ENCODE data around the gene PFDN2. TPM values are rescaled to one million over a fixed set of nuclear protein-coding genes. Genes with fewer than 3 reads are reported as not detected.

The PFDN2 gene
- total and polyA plus RNA-seq, 2 donors (not counting 3 experiments of a cell fraction or from before 2014, with no cell fraction given), result 104 to 157 TPM

DNA sequence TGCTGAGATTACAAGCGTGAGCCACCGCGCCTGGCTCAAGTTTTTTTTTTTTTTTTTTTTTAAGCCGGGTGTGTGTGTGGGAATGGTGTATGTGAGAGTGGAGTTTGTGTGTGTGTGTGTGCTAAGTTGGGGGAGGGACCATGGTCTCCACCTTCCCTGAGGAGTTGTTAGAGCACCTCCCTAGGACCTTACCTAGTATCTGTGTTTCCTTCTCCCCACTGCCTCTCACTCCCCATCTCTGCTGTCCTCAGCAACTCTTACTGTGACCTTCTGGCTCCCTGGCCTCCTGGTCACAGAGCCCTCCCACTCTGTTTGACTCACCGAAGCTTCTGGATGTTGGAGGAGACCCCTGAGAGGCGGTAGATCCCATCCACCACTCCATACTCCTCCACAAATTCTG lies 58.5 kb downstream of the PFDN2 start:
- Histone ChIP-seq H2AFZ (ENCODE audit: low read depth, low read length) (no peak overlapping the region), H4K20me1 (replicated peaks; ENCODE audit: control insufficient read depth, extremely low read depth, insufficient read depth, low read length) (no peaks in the 10 kb centered on the region), H3K9me3 (replicated peaks; ENCODE audit: control insufficient read depth, insufficient read depth, low read length) (no peaks in the 10 kb centered on the region), H3K4me1 (ENCODE audit: control insufficient read depth, extremely low read depth, insufficient read depth, low read length) (no peaks in the 10 kb centered on the region), H3K9me1 (replicated peaks; ENCODE audit: control insufficient read depth, extremely low read depth, insufficient read depth, low read length) (no peaks in the 10 kb centered on the region), H3K4me2 (ENCODE audit: insufficient read depth, low read length) (no peak overlapping the region), H3K27me3 (ENCODE audit: control insufficient read depth in 2 of 2, insufficient read depth in 2 of 2, low read length in 2 of 2) (peaks cover under 1% of the 10 kb centered on the region in 2 experiments), H3K4me3 (replicated peaks in 1 of 3; ENCODE audit: insufficient read depth in 1 of 3, low read depth in 1 of 3, low read length in 3 of 3) (no peak overlapping the region), H3K9ac (replicated peaks; ENCODE audit: extremely low read depth, insufficient read depth, low read length) (no peak overlapping the region), H3K27ac (ENCODE audit: insufficient read depth, low read depth, low read length) (no peak overlapping the region), H3K79me2 (ENCODE audit: control insufficient read depth, insufficient read depth, low read length) (no peaks in the 10 kb centered on the region), H3K36me3 (ENCODE audit: control insufficient read depth in 2 of 2, extremely low read depth in 1 of 2, insufficient read depth in 2 of 2, low read length in 2 of 2) (no peaks in the 10 kb centered on the region)
- intact Hi-C loops (cut with micrococcal nuclease), result loop anchor here (10.0 kb wide), 1 partner anchor 734 kb away; no protein-coding TSS in a partner anchor
- BruUV-seq (replicated peaks), result no TSS peak
- TF ChIP-seq CTCF (IDR thresholded peaks at IDR 0.05; ENCODE audit: extremely low read depth in 1 of 2, insufficient read depth in 1 of 2, low read depth in 1 of 2, low read length in 2 of 2), result no peak
- TF ChIP-seq EZH2 (IDR thresholded peaks at IDR 0.05; ENCODE audit: borderline replicate concordance, low read depth, low read length, severe bottlenecking), result no peak
- TF ChIP-seq GATA2 (IDR thresholded peaks at IDR 0.05; ENCODE audit: insufficient read depth, insufficient read length, low read depth, low read length), result no peak
- TF ChIP-seq, protein P1, sequence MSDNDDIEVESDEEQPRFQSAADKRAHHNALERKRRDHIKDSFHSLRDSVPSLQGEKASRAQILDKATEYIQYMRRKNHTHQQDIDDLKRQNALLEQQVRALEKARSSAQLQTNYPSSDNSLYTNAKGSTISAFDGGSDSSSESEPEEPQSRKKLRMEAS (IDR thresholded peaks at IDR 0.05; ENCODE audit: insufficient read depth, insufficient read length), result no peak
- TF ChIP-seq JUN (IDR thresholded peaks at IDR 0.05; ENCODE audit: borderline replicate concordance, insufficient read depth, insufficient read length, low read depth), result no peak
- TF ChIP-seq POLR2AphosphoS5 (IDR thresholded peaks at IDR 0.05; ENCODE audit: insufficient read depth, low read depth, low read length), result no peak
- no peak for TF ChIP-seq MYC (IDR thresholded peaks at IDR 0.05; ENCODE audit: low read depth, low read length)
- no peak for TF ChIP-seq POLR2A (IDR thresholded peaks at IDR 0.05; ENCODE audit: low read depth, low read length)
- TF ChIP-seq FOS (IDR thresholded peaks at IDR 0.05; ENCODE audit: borderline replicate concordance, insufficient read depth, low read length), result no peak
- CTCF ChIA-PET, result interaction anchor here (1.2 kb wide), 1 partner anchor 18 kb away, joined by 3 read pairs; no protein-coding TSS in a partner anchor
- DNase-seq (ENCODE audit: low read depth, low spot score) (no peak), FAIRE-seq (no peak)
- dilution Hi-C loops (cut with MboI; ENCODE audit: extremely low pct_ligation_motif_present, low sequenced_read_pairs), result no loop called here
- POLR2A ChIA-PET, result no interaction called here
